ENCODE results near the gene DOCK4.

DNA sequence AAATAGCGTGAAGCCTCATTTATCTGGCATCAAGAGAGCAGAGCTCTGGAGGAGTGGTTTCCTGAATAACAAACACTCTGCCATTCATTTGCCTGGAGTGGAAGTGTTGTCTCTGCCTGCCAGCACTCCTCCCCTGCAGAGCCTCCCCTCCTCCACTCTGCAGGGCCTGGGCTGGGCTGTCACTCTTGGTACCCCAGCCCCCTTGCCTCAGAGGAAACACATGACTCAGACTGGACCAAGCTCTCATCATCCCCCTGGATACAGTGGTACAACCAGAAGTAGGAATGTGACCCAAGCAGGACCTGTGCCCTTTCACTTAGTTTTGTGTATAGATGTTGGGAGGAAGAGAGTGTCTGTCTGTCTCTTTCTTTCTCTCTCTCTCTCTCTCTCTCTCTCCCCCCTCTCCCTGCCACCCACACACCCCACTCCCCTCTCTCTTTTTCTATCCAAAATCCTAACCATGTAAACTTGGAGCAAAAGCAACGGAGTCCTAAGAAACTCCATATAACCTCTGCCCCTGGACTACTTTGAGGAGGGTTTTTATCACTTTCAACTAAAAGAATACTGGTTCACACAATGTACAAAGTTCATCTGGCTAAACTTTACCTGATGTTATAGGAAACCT lies 43.9 kb downstream of the DOCK4 start:
- TF ChIP-seq YY1 (IDR thresholded peaks at IDR 0.05; ENCODE audit: low read depth), result no peak
- no peak for TF ChIP-seq EP300 (IDR thresholded peaks at IDR 0.05; ENCODE audit: borderline replicate concordance)
- TF ChIP-seq, protein P1, sequence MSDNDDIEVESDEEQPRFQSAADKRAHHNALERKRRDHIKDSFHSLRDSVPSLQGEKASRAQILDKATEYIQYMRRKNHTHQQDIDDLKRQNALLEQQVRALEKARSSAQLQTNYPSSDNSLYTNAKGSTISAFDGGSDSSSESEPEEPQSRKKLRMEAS (IDR thresholded peaks at IDR 0.05), result no peak
- TF ChIP-seq ZBTB7A (IDR thresholded peaks at IDR 0.05; ENCODE audit: low read depth), result no peak
- TF ChIP-seq, protein P2, sequence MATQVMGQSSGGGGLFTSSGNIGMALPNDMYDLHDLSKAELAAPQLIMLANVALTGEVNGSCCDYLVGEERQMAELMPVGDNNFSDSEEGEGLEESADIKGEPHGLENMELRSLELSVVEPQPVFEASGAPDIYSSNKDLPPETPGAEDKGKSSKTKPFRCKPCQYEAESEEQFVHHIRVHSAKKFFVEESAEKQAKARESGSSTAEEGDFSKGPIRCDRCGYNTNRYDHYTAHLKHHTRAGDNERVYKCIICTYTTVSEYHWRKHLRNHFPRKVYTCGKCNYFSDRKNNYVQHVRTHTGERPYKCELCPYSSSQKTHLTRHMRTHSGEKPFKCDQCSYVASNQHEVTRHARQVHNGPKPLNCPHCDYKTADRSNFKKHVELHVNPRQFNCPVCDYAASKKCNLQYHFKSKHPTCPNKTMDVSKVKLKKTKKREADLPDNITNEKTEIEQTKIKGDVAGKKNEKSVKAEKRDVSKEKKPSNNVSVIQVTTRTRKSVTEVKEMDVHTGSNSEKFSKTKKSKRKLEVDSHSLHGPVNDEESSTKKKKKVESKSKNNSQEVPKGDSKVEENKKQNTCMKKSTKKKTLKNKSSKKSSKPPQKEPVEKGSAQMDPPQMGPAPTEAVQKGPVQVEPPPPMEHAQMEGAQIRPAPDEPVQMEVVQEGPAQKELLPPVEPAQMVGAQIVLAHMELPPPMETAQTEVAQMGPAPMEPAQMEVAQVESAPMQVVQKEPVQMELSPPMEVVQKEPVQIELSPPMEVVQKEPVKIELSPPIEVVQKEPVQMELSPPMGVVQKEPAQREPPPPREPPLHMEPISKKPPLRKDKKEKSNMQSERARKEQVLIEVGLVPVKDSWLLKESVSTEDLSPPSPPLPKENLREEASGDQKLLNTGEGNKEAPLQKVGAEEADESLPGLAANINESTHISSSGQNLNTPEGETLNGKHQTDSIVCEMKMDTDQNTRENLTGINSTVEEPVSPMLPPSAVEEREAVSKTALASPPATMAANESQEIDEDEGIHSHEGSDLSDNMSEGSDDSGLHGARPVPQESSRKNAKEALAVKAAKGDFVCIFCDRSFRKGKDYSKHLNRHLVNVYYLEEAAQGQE (IDR thresholded peaks at IDR 0.05; ENCODE audit: low read depth), result no peak
- no peak for TF ChIP-seq CREB1 (IDR thresholded peaks at IDR 0.05; ENCODE audit: low read depth)
- no peak for TF ChIP-seq EGR1 (IDR thresholded peaks at IDR 0.05)
- no peak for TF ChIP-seq TAF1 (IDR thresholded peaks at IDR 0.05; ENCODE audit: low read depth)
- no peak for TF ChIP-seq NFIC (IDR thresholded peaks at IDR 0.05)
